SU-DHL-6 (cell line): ENCODE measurements around the gene CFL2.

Experiments used
- EZH2phosphoT487 ChIP-seq: fragments of 200-600 bp; sonication (generic), shearing (Covaris generic); conservative IDR thresholded peaks from 2 replicates; pipeline ENCODE4 v1.6.1; 2018; ENCODE audit warnings: mild to moderate bottlenecking, antibody characterized with exemption, low read length, moderate library complexity, mixed read lengths
- TF ChIP-seq, protein P1 (sequence below): fragments of 200-600 bp; sonication (generic); IDR thresholded peaks from one replicate; pipeline ENCODE4 v1.5.1; 2017; ENCODE audit warnings: antibody characterized with exemption, mild to moderate bottlenecking, low read length, moderate library complexity; ENCODE audit not compliant: insufficient read depth, poor library complexity, severe bottlenecking

DNA sequence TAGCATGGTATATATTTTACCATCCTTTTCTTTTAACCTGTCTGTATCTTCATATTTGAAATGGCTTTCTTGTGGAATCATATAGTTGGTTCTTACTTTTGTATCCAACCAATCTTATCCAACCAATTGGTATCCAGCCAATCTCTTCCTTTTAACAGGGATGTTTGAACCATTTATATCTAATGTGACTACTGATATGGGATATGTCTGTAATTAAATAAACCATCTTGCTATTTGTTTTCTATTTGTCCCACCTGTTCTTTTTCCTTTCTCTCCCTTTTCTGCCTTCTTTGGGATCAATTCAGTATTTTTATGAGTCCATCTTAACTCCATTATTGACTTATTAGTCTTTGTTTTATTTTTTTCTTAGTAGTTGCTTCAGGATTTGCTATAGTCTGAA, 53.6 kb downstream of the CFL2 start:
- TF ChIP-seq, protein P1, sequence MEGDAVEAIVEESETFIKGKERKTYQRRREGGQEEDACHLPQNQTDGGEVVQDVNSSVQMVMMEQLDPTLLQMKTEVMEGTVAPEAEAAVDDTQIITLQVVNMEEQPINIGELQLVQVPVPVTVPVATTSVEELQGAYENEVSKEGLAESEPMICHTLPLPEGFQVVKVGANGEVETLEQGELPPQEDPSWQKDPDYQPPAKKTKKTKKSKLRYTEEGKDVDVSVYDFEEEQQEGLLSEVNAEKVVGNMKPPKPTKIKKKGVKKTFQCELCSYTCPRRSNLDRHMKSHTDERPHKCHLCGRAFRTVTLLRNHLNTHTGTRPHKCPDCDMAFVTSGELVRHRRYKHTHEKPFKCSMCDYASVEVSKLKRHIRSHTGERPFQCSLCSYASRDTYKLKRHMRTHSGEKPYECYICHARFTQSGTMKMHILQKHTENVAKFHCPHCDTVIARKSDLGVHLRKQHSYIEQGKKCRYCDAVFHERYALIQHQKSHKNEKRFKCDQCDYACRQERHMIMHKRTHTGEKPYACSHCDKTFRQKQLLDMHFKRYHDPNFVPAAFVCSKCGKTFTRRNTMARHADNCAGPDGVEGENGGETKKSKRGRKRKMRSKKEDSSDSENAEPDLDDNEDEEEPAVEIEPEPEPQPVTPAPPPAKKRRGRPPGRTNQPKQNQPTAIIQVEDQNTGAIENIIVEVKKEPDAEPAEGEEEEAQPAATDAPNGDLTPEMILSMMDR: no peak
- TF ChIP-seq EZH2phosphoT487: no peak
